ENCODE measurements around the gene TNFRSF13B. TPM values are rescaled to one million over a fixed set of nuclear protein-coding genes. Genes with fewer than 3 reads are reported as not detected.

TNFRSF13B gene
- polyA plus RNA-seq, 1 of the 3 experiments (the other 2 are of a cell fraction): not detected

GRCh38 chr17:16905593-16906191 lies 66.2 kb downstream of the TNFRSF13B start:
- Histone ChIP-seq H3K79me2 (ENCODE audit: insufficient read depth) (no peaks in the 10 kb centered on the region), H3K9me3 (no peaks in the 10 kb centered on the region), H3K9ac (no peak overlapping the region), H3K9me2 (no peaks in the 10 kb centered on the region), H3K4me3 (ENCODE audit: low read depth in 2 of 2, low read length in 1 of 2) (no peak overlapping the region), H3K27ac (ENCODE audit: low read depth in 2 of 2, low read length in 1 of 2) (peak overlapping the region in 1 of 2 experiments; percentile 9; a peak in 1 of 4 replicates), H3K4me2 (no peak overlapping the region; the same call in 1 of the 2 replicates), H4K20me1 (ENCODE audit: insufficient read depth) (no peaks in the 10 kb centered on the region), H2AFZ (ENCODE audit: low read depth) (no peak overlapping the region), H3K36me3 (replicated peaks in 1 of 2; ENCODE audit: control insufficient read depth in 1 of 2, insufficient read depth in 2 of 2, low read length in 1 of 2) (no peaks in the 10 kb centered on the region), H3K27me3 (ENCODE audit: insufficient read depth) (peaks cover 27% of the 10 kb centered on the region), H3K4me1 (ENCODE audit: control insufficient read depth in 1 of 2, insufficient read depth in 2 of 2, low read depth in 1 of 2, low read length in 1 of 2) (no peaks in the 10 kb centered on the region), H3F3A (replicated peaks; ENCODE audit: insufficient read depth) (peaks cover 16% of the 10 kb centered on the region)
- POLR2A ChIA-PET: no interaction called here
- WGBS (ENCODE audit: low lambda C conversion rate): 18% methylated on average over 2 of the region's 2 CpGs
- TF ChIP-seq MAX (IDR thresholded peaks at IDR 0.05; ENCODE audit: low read depth): peak; percentile 53; the same call in 1 of the 2 replicates
- TF ChIP-seq EP300 (IDR thresholded peaks at IDR 0.05; ENCODE audit: borderline replicate concordance in 1 of 2, low read depth in 1 of 2, low read length in 1 of 2): peak in 1 of 2 experiments; percentile 30; a peak in 1 of 4 replicates
- no peak for TF ChIP-seq RAD21 (IDR thresholded peaks at IDR 0.05; ENCODE audit: low read length)
- no peak for TF ChIP-seq RCOR1 (IDR thresholded peaks at IDR 0.05; ENCODE audit: low read length)
- TF ChIP-seq NRF1 (IDR thresholded peaks at IDR 0.05; ENCODE audit: low read depth, low read length): no peak
- TF ChIP-seq FOXJ3 (CRISPR knock-in tag; IDR thresholded peaks at IDR 0.05): no peak
- no peak for TF ChIP-seq REST (IDR thresholded peaks at IDR 0.05; ENCODE audit: low read depth, low read length)
- TF ChIP-seq ZBTB33 (IDR thresholded peaks at IDR 0.05; ENCODE audit: borderline replicate concordance, low read depth): peak; percentile 24; the same call in 1 of the 2 replicates
- peak; percentile 45; the same call in 1 of the 2 replicates for TF ChIP-seq RXRA (IDR thresholded peaks at IDR 0.05; ENCODE audit: borderline replicate concordance, low read depth)
- peak; percentile 71; the same call in 1 of the 2 replicates for TF ChIP-seq FOSL2 (IDR thresholded peaks at IDR 0.05; ENCODE audit: borderline replicate concordance, low read depth)
- peak; percentile 52; the same call in 1 of the 2 replicates for TF ChIP-seq TEAD4 (IDR thresholded peaks at IDR 0.05; ENCODE audit: borderline replicate concordance, insufficient read depth)
- no peak for TF ChIP-seq IRF3 (IDR thresholded peaks at IDR 0.05; ENCODE audit: low read depth, low read length)
- TF ChIP-seq USF1 (IDR thresholded peaks at IDR 0.05; ENCODE audit: borderline replicate concordance, low read depth): no peak
- TF ChIP-seq NFIC (IDR thresholded peaks at IDR 0.05; ENCODE audit: borderline replicate concordance): peak; percentile 42; the same call in 1 of the 2 replicates
- TF ChIP-seq USF2 (IDR thresholded peaks at IDR 0.05; ENCODE audit: borderline replicate concordance, low read depth, low read length): no peak
- TF ChIP-seq PBX3 (IDR thresholded peaks at IDR 0.05): peak; percentile 85
- peak; percentile 64 for TF ChIP-seq JUND (IDR thresholded peaks at IDR 0.05)
- TF ChIP-seq TCF12 (IDR thresholded peaks at IDR 0.05): peak; percentile 93
- TF ChIP-seq EZH2phosphoT487 (IDR thresholded peaks at IDR 0.05; ENCODE audit: borderline replicate concordance, low read depth): no peak
- CTCF ChIA-PET: no interaction called here
- DNase-seq: no peak
